T-helper 9 cell (primary cell): ENCODE results near the gene TMEM18.
"Not testable (repeated sequence)": the region's sequence is repeated elsewhere in the genome, so short reads cannot be mapped to it uniquely, and the experiment has no call there.

Source experiments
- DNase-seq: peaks from one replicate; pipeline ENCODE4 v3.0.0-alpha.2; 2020

TMEM18 gene

GRCh38 chr2:692767-693166 lies 15.6 kb upstream of the TMEM18 start:
- DNase-seq = no peak

- DNase-seq = no peak
Observed at GRCh38 chr2:691821-692761, 14.9 kb upstream of the TMEM18 start.

- DNase-seq = no peak
Observed at GRCh38 chr2:690799-691198, 13.6 kb upstream of the TMEM18 start.

- no peak for DNase-seq
Observed at GRCh38 chr2:689877-690510, 12.8 kb upstream of the TMEM18 start.

- no peak for DNase-seq
Observed at GRCh38 chr2:689237-689636, 12.0 kb upstream of the TMEM18 start.

GRCh38 chr2:688504-689076 lies 11.4 kb upstream of the TMEM18 start:
- no peak for DNase-seq

- DNase-seq = no peak
Observed at GRCh38 chr2:685421-685820, 8.2 kb upstream of the TMEM18 start.

- not testable (repeated sequence) for DNase-seq
Observed at GRCh38 chr2:684913-685312, 7.7 kb upstream of the TMEM18 start.

GRCh38 chr2:682226-682625 lies 5.0 kb upstream of the TMEM18 start:
- DNase-seq = no peak

GRCh38 chr2:681312-681711 lies 4.1 kb upstream of the TMEM18 start:
- no peak for DNase-seq

GRCh38 chr2:680496-680895 lies 3.3 kb upstream of the TMEM18 start:
- no peak for DNase-seq

- DNase-seq = no peak
Observed at GRCh38 chr2:678964-679363, 1.8 kb upstream of the TMEM18 start.

- no peak for DNase-seq
Observed at GRCh38 chr2:677959-678550, 849 bp upstream of the TMEM18 start.

- peak; percentile 96 for DNase-seq
Observed at GRCh38 chr2:676647-677055, 555 bp downstream of the TMEM18 start.

GRCh38 chr2:675982-676646 lies 1.1 kb downstream of the TMEM18 start:
- DNase-seq = peak; percentile 24

- no peak for DNase-seq
Observed at GRCh38 chr2:675460-675859, 1.7 kb downstream of the TMEM18 start.

- DNase-seq = no peak
Observed at GRCh38 chr2:675051-675450, 2.2 kb downstream of the TMEM18 start.

GRCh38 chr2:674321-674985 lies 2.8 kb downstream of the TMEM18 start:
- no peak for DNase-seq

- no peak for DNase-seq
Observed at GRCh38 chr2:673615-674320, 3.4 kb downstream of the TMEM18 start.

GRCh38 chr2:673016-673415 lies 4.2 kb downstream of the TMEM18 start:
- no peak for DNase-seq

GRCh38 chr2:672606-672905 lies 4.7 kb downstream of the TMEM18 start:
- no peak for DNase-seq
